ENCODE measurements around the gene GRID1. TPM values are rescaled to one million over a fixed set of nuclear protein-coding genes. Genes with fewer than 3 reads are reported as not detected.

The GRID1 gene
- polyA plus RNA-seq, 1 of the 3 experiments (the other 2 are of a cell fraction): 0.13 TPM

- TF ChIP-seq USF2 (IDR thresholded peaks at IDR 0.05; ENCODE audit: borderline replicate concordance, low read depth, low read length) (no peak), SIN3A (IDR thresholded peaks at IDR 0.05; ENCODE audit: borderline replicate concordance, low read depth, low read length) (no peak), MAX (IDR thresholded peaks at IDR 0.05; ENCODE audit: low read depth) (no peak), REST (IDR thresholded peaks at IDR 0.05; ENCODE audit: low read depth, low read length) (no peak), NFIC (IDR thresholded peaks at IDR 0.05; ENCODE audit: borderline replicate concordance) (no peak), YY1 (IDR thresholded peaks at IDR 0.05; ENCODE audit: low read depth) (no peak)
These were observed 19.2 kb upstream of the GRID1 start (continued) for GRCh38 chr10:86385806-86386205.

- ChIA-PET POLR2A (no interaction called here), CTCF (interaction anchor here (0.8 to 4.5 kb wide), 12 partner anchors 10 to 592 kb away, joined by 3 to 38 read pairs (median 4); no protein-coding TSS in a partner anchor)
- H2AFZ ChIP-seq (ENCODE audit: low read depth): no peak overlapping the region
- peaks cover 11% of the 10 kb centered on the region; the same call in 1 of the 2 replicates for H3K27me3 ChIP-seq (ENCODE audit: insufficient read depth)
- H4K20me1 ChIP-seq (ENCODE audit: insufficient read depth): no peaks in the 10 kb centered on the region
- no peak for TF ChIP-seq SMC3 (IDR thresholded peaks at IDR 0.05; ENCODE audit: low read depth, low read length)
- no peak for TF ChIP-seq TEAD4 (IDR thresholded peaks at IDR 0.05; ENCODE audit: borderline replicate concordance, insufficient read depth)
- TF ChIP-seq USF1 (IDR thresholded peaks at IDR 0.05; ENCODE audit: borderline replicate concordance, low read depth): no peak
- 41% methylated on average over 5 of the region's 6 CpGs for WGBS (ENCODE audit: low lambda C conversion rate)
- H3K27ac ChIP-seq (ENCODE audit: low read depth in 2 of 2, low read length in 1 of 2): no peak overlapping the region
- no peak overlapping the region for H3K9ac ChIP-seq
- no peaks in the 10 kb centered on the region; a peak in 1 of 4 replicates for H3K4me1 ChIP-seq (ENCODE audit: control insufficient read depth in 1 of 2, insufficient read depth in 2 of 2, low read depth in 1 of 2, low read length in 1 of 2)
- no peaks in the 10 kb centered on the region for H3K9me3 ChIP-seq
- no peaks in the 10 kb centered on the region for H3F3A ChIP-seq (replicated peaks; ENCODE audit: insufficient read depth)
- H3K4me3 ChIP-seq (ENCODE audit: low read depth in 2 of 2, low read length in 1 of 2): no peak overlapping the region
- H3K4me2 ChIP-seq: no peak overlapping the region
- no peaks in the 10 kb centered on the region for H3K36me3 ChIP-seq (replicated peaks in 1 of 2; ENCODE audit: control insufficient read depth in 1 of 2, insufficient read depth in 2 of 2, low read length in 1 of 2)
- no peaks in the 10 kb centered on the region for H3K79me2 ChIP-seq (ENCODE audit: insufficient read depth)
- no peak for DNase-seq
- H3K9me2 ChIP-seq: no peaks in the 10 kb centered on the region
These were observed 11.2 kb upstream of the GRID1 start for GRCh38 chr10:86377797-86378146.
